ENCODE data around the gene LRRC25. TPM values are rescaled to one million over a fixed set of nuclear protein-coding genes. Genes with fewer than 3 reads are reported as not detected.
"Not testable (repeated sequence)": the region's sequence is repeated elsewhere in the genome, so short reads cannot be mapped to it uniquely, and the experiment has no call there.

The LRRC25 gene
- total RNA-seq, 1 donor from 2014 or later, result 2.5 TPM

GRCh38 chr19:18388100-18388959 is 9.1 kb downstream of the LRRC25 start:
- intact Hi-C loops (cut with DNase I), result no loop called here
- peak; percentile 95 for DNase-seq (ENCODE audit: low spot score)

DNA sequence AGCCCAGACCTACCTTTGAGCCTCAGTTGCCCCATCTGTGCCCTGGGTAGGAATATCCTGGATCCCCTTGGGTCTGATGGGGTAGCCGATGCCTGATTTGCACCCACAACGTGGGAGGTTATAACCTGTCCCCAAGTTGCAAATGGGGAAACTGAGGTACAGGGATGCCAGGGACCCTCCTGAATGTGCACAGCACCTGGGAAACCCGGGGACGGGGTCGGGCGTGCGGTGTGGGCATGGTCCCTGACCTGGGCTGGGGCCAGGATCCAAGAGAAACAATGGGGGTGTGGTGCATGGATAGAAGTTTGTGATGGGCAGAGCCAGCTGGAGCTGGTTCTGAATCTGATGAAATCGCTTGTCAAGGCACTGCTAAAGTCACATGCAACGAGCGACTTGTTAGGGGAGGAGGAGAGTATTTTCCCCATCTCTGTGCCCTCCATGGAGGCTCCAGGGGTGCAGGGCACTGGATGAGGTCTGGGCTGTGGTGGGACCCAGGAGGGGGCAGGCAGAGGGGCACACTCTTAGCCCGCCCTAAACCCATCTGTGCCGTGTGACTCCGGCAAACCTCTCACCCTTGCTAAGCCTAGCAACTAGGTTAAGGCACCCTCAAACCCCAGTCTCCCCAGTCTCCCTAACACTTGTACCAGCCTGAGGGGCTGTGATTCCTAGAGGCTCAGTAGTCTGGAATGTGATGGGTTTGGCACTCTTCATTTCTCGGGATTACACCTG is 10.7 kb downstream of the LRRC25 start:
- intact Hi-C loops (cut with DNase I), result no loop called here

GRCh38 chr19:18385675-18386542 is 11.5 kb downstream of the LRRC25 start, which contains the start of gene GDF15:
Gene GDF15 (plus strand): TSS chr19:18386158. CDS start chr19:18386190, 32 bp downstream.
- DNase-seq (ENCODE audit: low spot score), result peak; percentile 79

More for the DNA sequence above, 10.7 kb downstream of the LRRC25 start:
- no peak for DNase-seq (ENCODE audit: low spot score)

GRCh38 chr19:18385359-18385674 is 12.1 kb downstream of the LRRC25 start:
- no peak for DNase-seq (ENCODE audit: low spot score)
- intact Hi-C loops (cut with DNase I), result no loop called here

More at GRCh38 chr19:18385675-18386542, 11.5 kb downstream of the LRRC25 start, which contains the start of gene GDF15:
- intact Hi-C loops (cut with DNase I), result no loop called here

DNA sequence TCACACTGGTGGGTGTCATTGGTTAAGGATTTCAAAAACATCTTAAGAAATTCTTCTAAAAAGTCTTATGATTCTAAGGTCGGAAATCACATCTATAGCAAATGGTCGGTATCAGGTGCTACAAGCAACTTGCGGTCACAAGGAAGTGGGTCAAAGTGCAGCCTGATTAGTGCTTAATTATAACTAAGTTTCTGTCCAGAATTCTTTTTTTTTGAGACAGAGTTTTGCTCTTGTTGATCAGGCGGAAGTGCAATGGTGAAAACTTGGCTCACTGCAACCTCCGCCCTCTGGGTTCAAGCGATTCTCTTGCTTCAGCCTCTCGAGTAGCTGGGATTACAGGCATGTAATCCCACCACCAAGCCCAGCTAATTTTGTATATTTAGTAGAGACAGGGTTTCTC is 12.6 kb downstream of the LRRC25 start:
- DNase-seq (ENCODE audit: low spot score), result no peak
- intact Hi-C loops (cut with DNase I), result no loop called here

GRCh38 chr19:18383622-18384021 is 13.8 kb downstream of the LRRC25 start:
- intact Hi-C loops (cut with DNase I); DNase-seq (ENCODE audit: low spot score): not testable (repeated sequence)

- intact Hi-C loops (cut with DNase I), result no loop called here
- DNase-seq (ENCODE audit: low spot score), result no peak
Observed at GRCh38 chr19:18380843-18381242, 16.6 kb downstream of the LRRC25 start.

DNA sequence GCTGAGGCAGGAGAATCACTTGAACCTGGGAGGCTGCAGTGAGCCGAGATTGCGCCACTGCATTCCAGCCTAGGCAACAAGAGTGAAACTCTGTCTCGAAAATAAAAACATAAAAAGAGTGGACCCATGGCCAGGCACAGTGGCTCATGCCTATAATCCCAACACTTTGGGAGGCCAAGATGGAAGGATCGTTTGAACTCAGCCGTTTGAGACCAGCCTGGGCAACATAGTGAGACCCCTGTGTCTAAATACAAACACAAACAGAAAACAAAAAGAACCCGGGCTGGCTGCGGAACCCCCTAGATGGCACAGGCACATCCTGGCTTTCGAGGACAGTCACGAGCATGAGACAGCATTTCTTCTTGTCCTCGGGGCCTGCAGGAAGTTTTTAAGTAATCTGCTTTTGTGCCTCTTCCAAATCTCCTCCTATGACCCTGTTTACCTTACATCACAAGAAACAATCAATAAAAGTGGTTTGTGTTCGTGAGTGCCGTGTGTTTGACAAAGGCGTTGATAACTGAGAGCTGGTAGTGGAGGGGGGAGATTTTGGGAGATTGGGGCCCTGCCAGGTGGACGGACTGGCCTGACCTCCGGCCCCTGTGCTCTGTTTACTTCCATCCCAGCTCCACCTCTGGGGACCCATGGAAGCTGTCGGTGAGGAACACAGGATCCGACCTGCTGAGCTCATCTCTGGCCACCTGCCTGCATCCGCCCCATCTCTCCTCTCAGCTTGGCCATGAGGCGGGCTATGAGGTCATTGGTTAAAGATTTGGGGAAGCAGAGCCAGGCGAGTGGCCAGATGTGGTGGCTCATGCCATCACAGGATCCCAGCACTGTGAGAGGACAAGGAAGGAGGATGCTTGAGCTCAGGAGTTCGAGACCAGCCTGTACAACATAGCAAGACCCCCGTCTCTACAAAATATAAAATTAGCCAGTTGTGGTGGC is 17.3 kb downstream of the LRRC25 start:
- intact Hi-C loops (cut with DNase I), result loop anchor here (5.0 kb wide), 1 partner anchor 37 kb away; the partner anchor contains the start of gene SSBP4
- peak; percentile 90 for DNase-seq (ENCODE audit: low spot score)

DNA sequence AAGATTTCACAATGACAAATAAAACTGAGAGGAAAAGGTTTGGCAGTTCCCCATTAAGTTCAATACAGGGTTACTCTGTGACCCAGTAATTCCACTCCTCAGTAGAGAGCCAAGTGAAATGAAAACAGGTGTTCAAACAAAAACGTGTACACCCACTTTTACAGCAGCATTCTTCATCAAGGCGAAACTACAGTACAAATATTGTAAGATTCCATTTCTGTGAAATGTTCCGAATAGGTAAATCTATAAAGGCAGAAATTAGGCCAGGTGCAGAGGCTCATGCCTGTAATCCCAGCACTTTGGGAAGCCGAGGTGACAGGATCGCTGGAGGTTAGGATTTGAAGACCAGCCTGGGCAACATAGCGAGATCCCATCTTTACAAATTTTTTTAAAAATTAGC is 20.4 kb downstream of the LRRC25 start:
- DNase-seq (ENCODE audit: low spot score), result no peak

DNA sequence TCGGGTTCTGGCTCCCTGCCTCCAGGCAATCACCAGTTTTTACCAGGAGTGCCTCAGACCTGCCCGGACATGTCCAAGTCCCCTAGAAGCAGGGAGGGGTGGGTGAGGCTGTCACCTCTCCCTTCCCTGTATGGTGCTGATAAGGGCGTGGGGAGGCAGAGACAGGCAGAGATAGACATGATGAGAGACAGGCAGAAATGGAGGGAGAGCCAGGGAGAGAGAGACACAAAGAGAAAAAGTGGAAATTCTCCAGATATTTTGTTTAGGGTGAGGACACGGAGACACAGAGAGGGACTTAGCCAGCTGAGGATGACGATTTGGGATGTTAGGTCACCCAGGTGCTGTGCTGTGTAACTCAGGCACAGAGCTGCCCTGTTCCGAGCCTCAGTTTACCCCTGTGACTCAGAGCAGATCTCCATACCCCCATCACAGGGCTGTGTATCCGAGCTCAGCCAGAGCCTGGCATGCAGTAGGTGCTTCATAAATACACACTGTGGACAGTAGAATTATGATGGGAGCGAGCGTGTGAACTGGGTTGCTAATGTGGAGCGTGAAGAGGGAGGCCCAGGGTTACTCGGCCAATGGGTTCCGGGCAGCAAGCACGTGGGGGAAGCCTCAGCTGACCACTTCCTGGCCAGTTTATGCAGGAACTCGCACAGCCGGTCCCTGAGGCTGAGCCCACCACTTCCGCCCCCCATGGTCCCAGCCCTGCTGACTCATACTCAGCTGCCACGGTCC is 23.4 kb downstream of the LRRC25 start:
- peak; percentile 96 for DNase-seq (ENCODE audit: low spot score)
- intact Hi-C loops (cut with DNase I), result no loop called here

More for the DNA sequence above, 20.4 kb downstream of the LRRC25 start:
- intact Hi-C loops (cut with DNase I), result loop anchor here (5.0 kb wide), 1 partner anchor 40 kb away; the partner anchor contains the start of gene SSBP4

GRCh38 chr19:18373407-18373891 is 24.0 kb downstream of the LRRC25 start:
- intact Hi-C loops (cut with DNase I), result no loop called here
- no peak for DNase-seq (ENCODE audit: low spot score)

GRCh38 chr19:18368504-18369222 is 28.8 kb downstream of the LRRC25 start:
- no peak for DNase-seq (ENCODE audit: low spot score)

GRCh38 chr19:18366021-18366435 is 31.4 kb downstream of the LRRC25 start:
- no peak for DNase-seq (ENCODE audit: low spot score)
- intact Hi-C loops (cut with DNase I), result no loop called here

More at GRCh38 chr19:18368504-18369222, 28.8 kb downstream of the LRRC25 start:
- intact Hi-C loops (cut with DNase I), result no loop called here

- intact Hi-C loops (cut with DNase I), result no loop called here
- DNase-seq (ENCODE audit: low spot score), result no peak
Observed at GRCh38 chr19:18364826-18365528, 32.4 kb downstream of the LRRC25 start.

- DNase-seq (ENCODE audit: low spot score); intact Hi-C loops (cut with DNase I): not testable (repeated sequence)
Observed at GRCh38 chr19:18364277-18364825, 33.1 kb downstream of the LRRC25 start.

GRCh38 chr19:18363787-18364186 is 33.6 kb downstream of the LRRC25 start:
- DNase-seq (ENCODE audit: low spot score), result no peak
- intact Hi-C loops (cut with DNase I), result no loop called here

All from cardiac septum (tissue), 1 donor.